ENCODE measurements around the gene MND1.

DNA sequence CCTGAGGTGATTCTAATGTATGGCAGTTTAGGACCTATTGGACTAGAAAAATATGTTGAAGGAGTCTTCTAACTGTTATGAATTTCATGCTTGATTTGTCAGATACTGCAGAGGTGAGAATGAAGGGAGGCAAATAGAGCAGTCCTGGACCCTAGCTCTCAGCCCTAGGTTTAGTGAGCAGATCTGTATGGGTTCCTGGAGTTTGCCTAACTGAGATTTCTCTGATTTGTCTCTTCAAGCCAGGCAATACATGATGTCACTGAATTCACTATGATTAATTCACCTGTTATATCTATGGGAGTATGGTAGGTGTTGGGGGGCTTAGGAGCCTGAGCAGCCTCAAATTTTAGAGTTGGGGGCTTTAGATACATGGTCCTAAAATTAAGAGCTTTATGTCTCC is 2.6 kb downstream of the MND1 start:
- TF ChIP-seq, protein P1, sequence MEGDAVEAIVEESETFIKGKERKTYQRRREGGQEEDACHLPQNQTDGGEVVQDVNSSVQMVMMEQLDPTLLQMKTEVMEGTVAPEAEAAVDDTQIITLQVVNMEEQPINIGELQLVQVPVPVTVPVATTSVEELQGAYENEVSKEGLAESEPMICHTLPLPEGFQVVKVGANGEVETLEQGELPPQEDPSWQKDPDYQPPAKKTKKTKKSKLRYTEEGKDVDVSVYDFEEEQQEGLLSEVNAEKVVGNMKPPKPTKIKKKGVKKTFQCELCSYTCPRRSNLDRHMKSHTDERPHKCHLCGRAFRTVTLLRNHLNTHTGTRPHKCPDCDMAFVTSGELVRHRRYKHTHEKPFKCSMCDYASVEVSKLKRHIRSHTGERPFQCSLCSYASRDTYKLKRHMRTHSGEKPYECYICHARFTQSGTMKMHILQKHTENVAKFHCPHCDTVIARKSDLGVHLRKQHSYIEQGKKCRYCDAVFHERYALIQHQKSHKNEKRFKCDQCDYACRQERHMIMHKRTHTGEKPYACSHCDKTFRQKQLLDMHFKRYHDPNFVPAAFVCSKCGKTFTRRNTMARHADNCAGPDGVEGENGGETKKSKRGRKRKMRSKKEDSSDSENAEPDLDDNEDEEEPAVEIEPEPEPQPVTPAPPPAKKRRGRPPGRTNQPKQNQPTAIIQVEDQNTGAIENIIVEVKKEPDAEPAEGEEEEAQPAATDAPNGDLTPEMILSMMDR (IDR thresholded peaks at IDR 0.05), result no peak
- no peak for TF ChIP-seq POLR2A (IDR thresholded peaks at IDR 0.05)
